Mucosa of rectum (tissue), 2 donors: ENCODE measurements around the gene LYRM2.

ENCODE experiments used
- H3K27ac ChIP-seq, 2 donors: one replicate each; pipeline ENCODE4 v1.7.0; 2013; ENCODE audit warnings: inconsistent platforms in 2 of 2, low read depth in 2 of 2, low read length in 2 of 2
- H3K27me3 ChIP-seq, 2 donors: one replicate each; pipeline ENCODE4 v1.7.0; 2013; ENCODE audit warnings: low read length in 2 of 2; ENCODE audit not compliant: control insufficient read depth in 2 of 2, insufficient read depth in 2 of 2
- H3K36me3 ChIP-seq, 2 donors: one replicate each; pipeline ENCODE4 v1.7.0; 2013; ENCODE audit warnings: low read length in 2 of 2; ENCODE audit not compliant: control insufficient read depth in 2 of 2, insufficient read depth in 2 of 2
- H3K4me1 ChIP-seq, 2 donors: one replicate each; pipeline ENCODE4 v1.7.0; 2013; ENCODE audit warnings: low read length in 2 of 2, mild to moderate bottlenecking in 1 of 2; ENCODE audit not compliant: control insufficient read depth in 2 of 2, insufficient read depth in 2 of 2
- H3K4me3 ChIP-seq, 2 donors: one replicate each; pipeline ENCODE4 v1.7.0; 2013; ENCODE audit warnings: low read length in 2 of 2
- H3K9ac ChIP-seq, 2 donors: one replicate each; pipeline ENCODE4 v1.7.0; 2013; ENCODE audit warnings: low read length in 2 of 2, low read depth in 1 of 2, mild to moderate bottlenecking in 1 of 2
- H3K9me3 ChIP-seq, 2 donors: one replicate each; pipeline ENCODE4 v1.7.0; 2013; ENCODE audit warnings: low read length in 2 of 2; ENCODE audit not compliant: control insufficient read depth in 2 of 2
- donor health status: healthy.
- donor health status: Normal muscosa, but diverticular disease.

Gene LYRM2

GRCh38 chr6:89619567-89619966, 19.0 kb downstream of the LYRM2 start:
- no peaks in the 10 kb centered on the region for H3K4me1 ChIP-seq
- no peak overlapping the region for H3K27ac ChIP-seq
- H3K9ac ChIP-seq, result no peak overlapping the region
- no peak overlapping the region for H3K4me3 ChIP-seq
- no peaks in the 10 kb centered on the region for H3K9me3 ChIP-seq
- no peaks in the 10 kb centered on the region for H3K27me3 ChIP-seq
- no peaks in the 10 kb centered on the region for H3K36me3 ChIP-seq

GRCh38 chr6:89618026-89618425, 20.5 kb downstream of the LYRM2 start:
- Histone ChIP-seq H3K27ac (no peak overlapping the region), H3K36me3 (no peaks in the 10 kb centered on the region), H3K9ac (no peak overlapping the region), H3K4me3 (no peak overlapping the region), H3K4me1 (no peaks in the 10 kb centered on the region), H3K9me3 (no peaks in the 10 kb centered on the region), H3K27me3 (no peaks in the 10 kb centered on the region)

GRCh38 chr6:89616531-89616930, 22.0 kb downstream of the LYRM2 start:
- no peak overlapping the region for H3K9ac ChIP-seq
- no peaks in the 10 kb centered on the region for H3K4me1 ChIP-seq
- no peak overlapping the region for H3K27ac ChIP-seq
- no peaks in the 10 kb centered on the region for H3K36me3 ChIP-seq
- no peaks in the 10 kb centered on the region for H3K9me3 ChIP-seq
- H3K4me3 ChIP-seq, result no peak overlapping the region
- no peaks in the 10 kb centered on the region for H3K27me3 ChIP-seq

GRCh38 chr6:89615882-89616281, 22.7 kb downstream of the LYRM2 start:
- H3K4me3 ChIP-seq, result no peak overlapping the region
- no peaks in the 10 kb centered on the region for H3K36me3 ChIP-seq
- H3K9me3 ChIP-seq, result no peaks in the 10 kb centered on the region
- H3K4me1 ChIP-seq, result no peaks in the 10 kb centered on the region
- no peak overlapping the region for H3K9ac ChIP-seq
- H3K27ac ChIP-seq, result no peak overlapping the region
- H3K27me3 ChIP-seq, result no peaks in the 10 kb centered on the region

- Histone ChIP-seq H3K36me3 (no peaks in the 10 kb centered on the region), H3K27me3 (no peaks in the 10 kb centered on the region), H3K4me3 (no peak overlapping the region), H3K27ac (no peak overlapping the region), H3K9ac (no peak overlapping the region), H3K4me1 (no peaks in the 10 kb centered on the region), H3K9me3 (no peaks in the 10 kb centered on the region)
Observed at GRCh38 chr6:89613790-89614189, 24.8 kb downstream of the LYRM2 start.

GRCh38 chr6:89612121-89612520, 26.4 kb downstream of the LYRM2 start:
- Histone ChIP-seq H3K36me3 (no peaks in the 10 kb centered on the region), H3K27me3 (no peaks in the 10 kb centered on the region), H3K27ac (no peak overlapping the region), H3K4me3 (no peak overlapping the region), H3K9me3 (no peaks in the 10 kb centered on the region), H3K9ac (no peak overlapping the region), H3K4me1 (no peaks in the 10 kb centered on the region)

- H3K4me3 ChIP-seq, result no peak overlapping the region
- H3K4me1 ChIP-seq, result no peaks in the 10 kb centered on the region
- H3K36me3 ChIP-seq, result no peaks in the 10 kb centered on the region
- no peaks in the 10 kb centered on the region for H3K9me3 ChIP-seq
- no peak overlapping the region for H3K9ac ChIP-seq
- H3K27me3 ChIP-seq, result no peaks in the 10 kb centered on the region
- H3K27ac ChIP-seq, result no peak overlapping the region
Observed at GRCh38 chr6:89611666-89612065, 26.9 kb downstream of the LYRM2 start.

- Histone ChIP-seq H3K27me3 (no peaks in the 10 kb centered on the region), H3K4me1 (no peaks in the 10 kb centered on the region), H3K36me3 (no peaks in the 10 kb centered on the region), H3K9ac (no peak overlapping the region), H3K27ac (no peak overlapping the region), H3K4me3 (no peak overlapping the region), H3K9me3 (no peaks in the 10 kb centered on the region)
Observed at GRCh38 chr6:89610149-89610642, 28.4 kb downstream of the LYRM2 start.

- H3K9me3 ChIP-seq, result no peaks in the 10 kb centered on the region
- no peaks in the 10 kb centered on the region for H3K4me1 ChIP-seq
- no peaks in the 10 kb centered on the region for H3K27me3 ChIP-seq
- no peaks in the 10 kb centered on the region for H3K36me3 ChIP-seq
- no peak overlapping the region for H3K9ac ChIP-seq
- no peak overlapping the region for H3K4me3 ChIP-seq
- no peak overlapping the region for H3K27ac ChIP-seq
Observed at GRCh38 chr6:89605861-89606260, 32.7 kb downstream of the LYRM2 start.

- no peaks in the 10 kb centered on the region for H3K4me1 ChIP-seq
Observed at GRCh38 chr6:89604653-89605052, 33.9 kb downstream of the LYRM2 start.

GRCh38 chr6:89602166-89602565, 36.4 kb downstream of the LYRM2 start:
- H3K27me3 ChIP-seq, result no peaks in the 10 kb centered on the region
- H3K36me3 ChIP-seq, result no peaks in the 10 kb centered on the region
- no peak overlapping the region for H3K4me3 ChIP-seq
- no peak overlapping the region for H3K27ac ChIP-seq
- no peaks in the 10 kb centered on the region for H3K9me3 ChIP-seq
- no peaks in the 10 kb centered on the region for H3K4me1 ChIP-seq
- H3K9ac ChIP-seq, result no peak overlapping the region

More at GRCh38 chr6:89604653-89605052, 33.9 kb downstream of the LYRM2 start:
- Histone ChIP-seq H3K27me3 (no peaks in the 10 kb centered on the region), H3K4me3 (no peak overlapping the region), H3K27ac (no peak overlapping the region), H3K9me3 (no peaks in the 10 kb centered on the region), H3K36me3 (no peaks in the 10 kb centered on the region), H3K9ac (no peak overlapping the region)
